Stimulated activated memory B cell treated with anti-CD40 and anti-IgM and Interleukin-4, amounts not matched to agents 10 μg/mL and 1 μg/mL and 100 μg/mL, for 72 hours (primary cell): ENCODE results near the gene BRIX1.

Experiments used
- ATAC-seq: fragments of 150-1000 bp; cut with Tn5 transposase; 2 replicates; pipeline ENCODE4 v1.10.0; 2021
- H3K27ac Mint-ChIP-seq: one replicate; pipeline ENCODE4 v1.8.0; 2022; ENCODE audit warnings: mild to moderate bottlenecking, mixed read lengths
- H3K27me3 Mint-ChIP-seq: one replicate; pipeline ENCODE4 v1.8.0; 2022; ENCODE audit warnings: mixed read lengths
- H3K36me3 Mint-ChIP-seq: one replicate; pipeline ENCODE4 v1.8.0; 2022; ENCODE audit warnings: mixed read lengths
- H3K4me1 Mint-ChIP-seq: one replicate; pipeline ENCODE4 v1.8.0; 2022; ENCODE audit warnings: mixed read lengths
- H3K4me3 Mint-ChIP-seq: one replicate; pipeline ENCODE4 v1.8.0; 2022; ENCODE audit warnings: mild to moderate bottlenecking, moderate library complexity, mixed read lengths
- H3K9me3 Mint-ChIP-seq: one replicate; pipeline ENCODE4 v1.8.0; 2022; ENCODE audit warnings: mixed read lengths

Gene BRIX1, protein sequence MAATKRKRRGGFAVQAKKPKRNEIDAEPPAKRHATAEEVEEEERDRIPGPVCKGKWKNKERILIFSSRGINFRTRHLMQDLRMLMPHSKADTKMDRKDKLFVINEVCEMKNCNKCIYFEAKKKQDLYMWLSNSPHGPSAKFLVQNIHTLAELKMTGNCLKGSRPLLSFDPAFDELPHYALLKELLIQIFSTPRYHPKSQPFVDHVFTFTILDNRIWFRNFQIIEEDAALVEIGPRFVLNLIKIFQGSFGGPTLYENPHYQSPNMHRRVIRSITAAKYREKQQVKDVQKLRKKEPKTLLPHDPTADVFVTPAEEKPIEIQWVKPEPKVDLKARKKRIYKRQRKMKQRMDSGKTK

DNA sequence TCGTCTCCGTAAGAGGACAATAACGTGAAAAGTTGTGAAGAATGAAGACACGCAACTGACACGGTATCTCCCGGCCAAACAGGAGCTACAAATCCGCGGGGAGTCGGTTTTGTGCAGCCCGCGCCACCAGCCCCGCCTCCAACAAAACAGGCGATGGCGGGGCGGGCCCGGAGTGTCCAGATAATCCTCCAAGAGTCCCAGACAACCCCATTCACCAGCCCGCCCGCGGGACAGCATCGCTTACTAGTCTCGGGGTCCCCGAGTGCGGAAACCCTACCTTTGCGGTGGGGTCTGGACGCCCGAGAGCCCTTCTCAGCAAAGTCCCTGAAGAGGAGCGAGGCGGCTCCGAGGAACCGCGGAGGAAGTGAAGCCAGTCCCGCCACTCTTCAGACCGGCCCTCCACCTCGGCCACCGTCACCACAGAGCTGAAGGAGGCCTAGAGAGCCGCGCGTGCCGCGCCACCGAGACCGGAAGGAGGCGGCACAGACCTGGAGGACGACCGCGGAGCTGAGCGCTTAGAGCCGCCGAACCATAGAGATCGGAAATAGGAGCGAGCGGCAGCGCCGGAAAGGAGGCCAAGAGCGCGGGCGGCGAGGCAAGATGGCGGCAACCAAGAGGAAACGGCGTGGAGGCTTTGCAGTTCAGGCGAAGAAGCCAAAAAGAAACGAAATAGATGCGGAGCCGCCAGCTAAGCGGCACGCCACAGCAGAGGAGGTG lies at the start of gene BRIX1, which contains the start of gene RAD1:
BRIX1 (plus strand) TSS at position 573 of the 717 bp plus-strand sequence; CDS start at position 601, 28 bp downstream.
RAD1 (minus strand) TSS at position 366 of the 717 bp plus-strand sequence. CDS start 612 bp downstream, outside the sequence.
- Mint-ChIP-seq H3K27ac (no peak within 1 kb of the TSS), H3K36me3 (peaks cover 20% of the 10 kb centered on the region)
- peak; percentile 100 for ATAC-seq

DNA sequence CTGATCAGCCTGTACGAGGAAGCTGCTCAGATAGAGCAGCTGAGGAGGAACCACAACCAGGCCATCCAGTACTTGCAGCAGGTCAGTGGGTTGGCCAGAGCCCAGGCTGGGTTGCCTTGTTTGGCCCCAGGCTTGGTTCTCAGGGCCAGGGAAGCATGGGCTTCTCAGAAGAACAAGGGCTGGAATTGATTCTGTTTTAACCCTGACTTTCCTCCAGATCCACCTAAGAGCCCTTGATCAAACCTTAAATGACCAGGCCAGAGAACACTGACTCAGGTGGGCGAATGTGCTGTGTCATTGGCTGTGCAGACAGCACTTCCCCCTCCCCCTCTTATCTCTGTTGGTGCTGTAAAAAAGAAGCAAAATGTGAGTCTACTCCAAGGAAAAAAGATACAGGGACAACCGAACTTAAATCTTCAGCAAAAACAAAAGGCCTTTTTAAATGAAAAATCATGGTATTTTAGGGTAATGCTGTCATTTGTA lies 48.5 kb upstream of the BRIX1 start:
- Mint-ChIP-seq H3K4me3 (no peak overlapping the region), H3K27ac (no peak overlapping the region), H3K27me3 (no peaks in the 10 kb centered on the region), H3K36me3 (no peaks in the 10 kb centered on the region), H3K4me1 (no peaks in the 10 kb centered on the region), H3K9me3 (no peaks in the 10 kb centered on the region)
- no peak for ATAC-seq

More for the DNA sequence above, at the start of gene BRIX1, which contains the start of gene RAD1:
- Mint-ChIP-seq H3K4me1 (peaks cover 28% of the 10 kb centered on the region), H3K27me3 (no peaks in the 10 kb centered on the region), H3K4me3 (peak within 1 kb of the TSS; percentile 62), H3K9me3 (no peaks in the 10 kb centered on the region)

DNA sequence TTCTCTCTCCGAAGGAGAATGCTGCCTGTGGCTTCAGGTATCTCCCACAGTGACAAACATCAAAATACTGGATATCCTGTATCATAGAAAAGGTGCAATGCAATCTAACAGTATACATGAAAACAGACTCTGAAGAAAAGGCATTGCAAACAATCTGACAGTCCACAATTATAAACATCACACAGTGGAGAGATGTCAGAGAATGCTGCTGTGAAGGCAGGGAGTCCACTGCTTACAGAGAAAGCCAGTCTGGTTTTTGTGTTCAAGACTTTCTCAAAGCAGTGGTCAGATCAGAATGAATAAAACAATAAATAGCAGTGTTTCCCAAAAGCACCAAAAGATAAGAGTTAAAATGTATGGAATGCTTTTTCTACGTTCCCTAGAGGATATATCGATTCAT lies 47.9 kb upstream of the BRIX1 start:
- H3K27ac Mint-ChIP-seq = no peak overlapping the region
- no peak overlapping the region for H3K4me3 Mint-ChIP-seq
- ATAC-seq = no peak
- no peaks in the 10 kb centered on the region for H3K36me3 Mint-ChIP-seq
- H3K4me1 Mint-ChIP-seq = no peaks in the 10 kb centered on the region
- no peaks in the 10 kb centered on the region for H3K27me3 Mint-ChIP-seq
- H3K9me3 Mint-ChIP-seq = no peaks in the 10 kb centered on the region

DNA sequence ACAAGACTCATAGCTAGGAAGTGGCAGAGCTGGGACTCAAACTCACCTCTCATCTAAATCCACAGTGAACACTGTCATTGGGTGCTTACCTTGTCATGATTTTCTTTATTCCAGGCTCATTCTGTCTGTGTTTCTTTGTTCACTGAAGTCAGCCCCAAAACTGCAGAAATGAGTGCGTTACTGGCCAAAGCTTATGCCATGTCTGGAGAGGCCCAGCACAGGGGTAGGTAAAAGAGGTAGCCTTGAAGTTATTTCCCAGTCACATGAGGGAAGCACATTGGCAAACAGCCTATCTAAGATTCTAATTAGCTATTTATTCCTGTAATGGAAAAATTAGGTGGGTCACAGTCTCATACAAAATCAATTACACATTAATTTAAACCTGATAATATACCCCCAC lies 46.7 kb upstream of the BRIX1 start:
- H3K9me3 Mint-ChIP-seq = no peaks in the 10 kb centered on the region
- H3K36me3 Mint-ChIP-seq = no peaks in the 10 kb centered on the region

DNA sequence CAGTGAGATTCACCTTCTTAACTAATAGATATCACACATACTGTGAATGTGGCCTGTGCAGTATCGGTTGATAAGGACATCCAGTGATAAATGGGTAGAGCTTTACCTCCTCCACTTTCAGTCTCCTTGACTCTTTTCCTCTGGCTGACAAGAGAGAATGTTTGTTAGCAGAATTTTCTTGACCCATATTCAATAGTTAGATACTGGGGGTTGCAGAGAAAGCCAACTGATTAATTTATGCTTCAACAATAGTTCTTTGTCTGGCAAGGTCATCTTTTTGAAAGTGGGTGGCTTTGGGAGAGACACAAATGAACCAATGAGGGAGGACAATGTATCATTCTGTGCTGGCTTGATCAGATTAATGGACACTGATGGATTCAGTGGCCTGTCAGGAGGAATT lies 46.3 kb upstream of the BRIX1 start:
- H3K27me3 Mint-ChIP-seq = no peaks in the 10 kb centered on the region
- ATAC-seq = no peak
- H3K9me3 Mint-ChIP-seq = no peaks in the 10 kb centered on the region
- no peaks in the 10 kb centered on the region for H3K36me3 Mint-ChIP-seq
- H3K4me3 Mint-ChIP-seq = no peak overlapping the region
- no peaks in the 10 kb centered on the region for H3K4me1 Mint-ChIP-seq
- H3K27ac Mint-ChIP-seq = no peak overlapping the region

More for the DNA sequence above, 46.7 kb upstream of the BRIX1 start:
- H3K4me1 Mint-ChIP-seq = no peaks in the 10 kb centered on the region
- H3K27ac Mint-ChIP-seq = no peak overlapping the region
- ATAC-seq = no peak
- H3K27me3 Mint-ChIP-seq = no peaks in the 10 kb centered on the region
- no peak overlapping the region for H3K4me3 Mint-ChIP-seq

DNA sequence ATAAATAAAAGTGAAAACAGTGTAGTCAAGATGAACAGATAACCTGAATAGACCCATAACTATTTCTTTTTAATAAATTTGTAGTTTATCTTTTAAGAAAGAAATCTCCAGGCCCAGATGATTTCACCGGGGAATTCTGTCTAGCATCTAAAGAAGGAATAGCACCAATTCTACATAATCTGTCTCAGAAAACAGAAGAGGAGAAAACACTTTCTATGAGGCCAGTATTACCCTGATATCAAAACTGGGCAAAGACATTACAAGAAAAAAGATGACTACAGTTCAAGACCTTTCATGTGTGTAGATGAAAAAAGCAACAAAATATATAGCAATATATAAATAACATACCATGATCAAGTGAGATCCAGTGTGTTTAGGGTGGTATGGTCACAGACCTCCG lies 45.1 kb upstream of the BRIX1 start:
- Mint-ChIP-seq H3K36me3 (no peaks in the 10 kb centered on the region), H3K9me3 (peaks cover under 1% of the 10 kb centered on the region), H3K27ac (no peak overlapping the region), H3K27me3 (no peaks in the 10 kb centered on the region), H3K4me1 (no peaks in the 10 kb centered on the region), H3K4me3 (no peak overlapping the region)
- ATAC-seq = no peak

DNA sequence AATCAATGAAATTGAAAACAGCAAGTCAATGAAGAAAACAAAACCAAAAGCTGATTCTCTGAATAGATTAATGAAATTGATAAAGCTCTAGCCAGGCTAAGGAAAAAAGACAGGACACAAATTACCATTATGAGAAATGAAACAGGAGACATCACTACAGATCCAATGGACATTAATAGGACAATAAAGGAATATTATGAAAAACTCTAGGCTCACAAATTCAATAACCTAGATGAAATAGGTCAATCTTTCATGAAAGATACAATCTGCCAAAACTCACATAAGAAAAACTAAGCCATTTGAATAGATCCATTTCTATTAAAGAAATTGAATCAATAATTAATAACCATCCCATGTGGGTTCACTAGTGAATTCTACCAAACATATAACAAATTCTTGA lies 39.2 kb upstream of the BRIX1 start:
- H3K27ac Mint-ChIP-seq = no peak overlapping the region
- H3K4me3 Mint-ChIP-seq = no peak overlapping the region
- H3K36me3 Mint-ChIP-seq = peaks cover 5% of the 10 kb centered on the region
- peaks cover 10% of the 10 kb centered on the region for H3K9me3 Mint-ChIP-seq
- H3K4me1 Mint-ChIP-seq = no peaks in the 10 kb centered on the region
- no peak for ATAC-seq
- no peaks in the 10 kb centered on the region for H3K27me3 Mint-ChIP-seq

DNA sequence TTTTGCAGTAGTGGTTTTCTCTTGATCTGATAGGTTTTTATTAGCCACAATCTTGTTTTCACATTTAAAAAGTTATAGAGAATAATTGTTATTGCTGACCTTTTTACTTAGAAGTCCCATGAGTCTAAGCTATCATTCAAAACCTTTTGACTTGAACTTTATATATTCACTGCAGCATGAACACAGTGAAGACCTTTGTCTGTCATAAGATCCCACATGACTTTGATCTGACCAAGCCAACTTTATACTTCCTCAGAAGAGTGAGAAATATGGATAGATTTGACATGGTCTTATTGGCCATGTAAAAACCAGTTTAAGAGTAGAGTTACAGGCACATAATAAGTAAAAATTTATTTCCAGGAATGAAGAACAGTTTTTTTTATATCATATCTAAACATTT lies 34.3 kb upstream of the BRIX1 start:
- H3K4me3 Mint-ChIP-seq = no peak overlapping the region

DNA sequence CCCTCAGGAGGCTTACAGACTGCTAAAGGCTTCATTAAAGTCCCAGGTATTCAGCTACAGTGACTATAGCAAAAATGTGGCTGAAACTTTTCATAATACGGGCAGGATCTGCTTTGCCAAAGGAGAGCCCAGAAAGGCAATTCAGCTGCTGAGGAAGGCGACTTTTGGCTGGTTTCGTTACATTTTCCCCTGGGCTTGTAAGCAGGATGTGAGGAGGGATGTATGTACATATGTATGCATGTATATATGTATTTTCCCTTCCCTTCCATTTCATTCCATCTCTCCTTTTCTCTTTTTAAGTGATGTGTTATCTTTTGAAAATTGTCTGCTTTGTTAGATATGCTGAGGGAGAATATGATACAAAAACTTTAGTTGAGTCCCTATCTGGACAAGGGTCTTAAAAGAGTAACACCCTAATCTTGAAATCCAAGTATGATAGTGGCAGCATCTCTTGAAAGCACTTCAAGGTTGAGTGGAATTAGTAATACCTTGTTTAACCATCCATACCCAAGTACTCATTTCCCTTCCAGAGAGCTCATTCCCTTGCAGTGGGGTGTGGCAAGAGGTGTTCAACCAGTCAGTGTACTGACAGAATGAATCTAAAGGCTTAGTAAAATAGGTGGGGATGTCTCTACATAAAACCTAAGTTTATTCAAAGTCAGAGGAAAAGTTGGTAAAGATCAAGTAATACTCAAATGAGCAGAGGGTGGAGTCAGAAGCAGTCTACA lies 29.0 kb upstream of the BRIX1 start:
- Mint-ChIP-seq H3K9me3 (no peaks in the 10 kb centered on the region), H3K4me3 (no peak overlapping the region), H3K27me3 (peaks cover 11% of the 10 kb centered on the region), H3K4me1 (no peaks in the 10 kb centered on the region), H3K36me3 (no peaks in the 10 kb centered on the region), H3K27ac (no peak overlapping the region)
- ATAC-seq = no peak

More for the DNA sequence above, 34.3 kb upstream of the BRIX1 start:
- Mint-ChIP-seq H3K9me3 (peaks cover 3% of the 10 kb centered on the region), H3K27me3 (no peaks in the 10 kb centered on the region), H3K27ac (no peak overlapping the region), H3K4me1 (no peaks in the 10 kb centered on the region), H3K36me3 (no peaks in the 10 kb centered on the region)
- ATAC-seq = no peak

DNA sequence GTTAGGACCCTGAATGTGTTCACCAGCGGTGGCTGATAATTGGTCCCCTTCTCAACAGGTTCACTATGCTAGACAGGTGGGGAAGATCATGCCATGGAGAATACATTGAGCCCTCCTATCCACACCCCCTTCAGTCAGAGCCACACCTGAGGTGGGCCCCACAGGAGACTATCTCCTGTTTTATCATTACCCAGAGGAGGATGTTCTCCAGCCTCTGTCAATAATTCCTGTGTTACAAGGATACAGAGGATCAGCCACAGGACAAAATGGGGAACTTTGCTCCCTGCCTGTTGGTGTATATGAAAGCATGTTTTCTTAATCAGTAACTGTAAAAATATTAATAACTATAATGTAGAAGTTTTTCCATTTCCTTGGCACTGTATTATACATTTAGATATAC lies 26.1 kb upstream of the BRIX1 start:
- no peaks in the 10 kb centered on the region for H3K36me3 Mint-ChIP-seq
- H3K9me3 Mint-ChIP-seq = no peaks in the 10 kb centered on the region
- no peak overlapping the region for H3K4me3 Mint-ChIP-seq
- peaks cover 11% of the 10 kb centered on the region for H3K27me3 Mint-ChIP-seq
- no peak for ATAC-seq
- H3K4me1 Mint-ChIP-seq = no peaks in the 10 kb centered on the region
- H3K27ac Mint-ChIP-seq = no peak overlapping the region

DNA sequence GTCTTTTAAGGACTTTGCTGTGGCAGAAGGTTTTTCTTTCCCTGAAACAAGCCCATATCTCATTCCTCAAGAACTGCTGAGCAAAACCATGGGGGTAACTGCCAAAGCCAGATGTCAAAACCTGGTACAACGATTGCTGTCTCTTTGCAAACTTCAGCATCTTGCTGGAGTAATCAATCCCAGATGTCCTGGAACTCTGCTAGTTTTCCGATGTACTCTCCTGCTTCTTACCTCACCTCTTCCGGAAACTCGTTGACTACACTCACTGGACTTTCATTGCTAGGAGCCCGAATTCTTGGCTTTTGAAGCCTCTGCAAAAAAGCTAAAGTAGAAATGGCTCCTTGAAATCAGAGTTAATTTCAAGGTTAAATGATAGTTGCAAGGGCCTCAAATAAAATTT lies 23.5 kb upstream of the BRIX1 start:
- no peak for ATAC-seq
- Mint-ChIP-seq H3K4me3 (no peak overlapping the region), H3K27ac (no peak overlapping the region), H3K9me3 (no peaks in the 10 kb centered on the region), H3K36me3 (peaks cover 5% of the 10 kb centered on the region), H3K4me1 (no peaks in the 10 kb centered on the region), H3K27me3 (peaks cover 6% of the 10 kb centered on the region)

DNA sequence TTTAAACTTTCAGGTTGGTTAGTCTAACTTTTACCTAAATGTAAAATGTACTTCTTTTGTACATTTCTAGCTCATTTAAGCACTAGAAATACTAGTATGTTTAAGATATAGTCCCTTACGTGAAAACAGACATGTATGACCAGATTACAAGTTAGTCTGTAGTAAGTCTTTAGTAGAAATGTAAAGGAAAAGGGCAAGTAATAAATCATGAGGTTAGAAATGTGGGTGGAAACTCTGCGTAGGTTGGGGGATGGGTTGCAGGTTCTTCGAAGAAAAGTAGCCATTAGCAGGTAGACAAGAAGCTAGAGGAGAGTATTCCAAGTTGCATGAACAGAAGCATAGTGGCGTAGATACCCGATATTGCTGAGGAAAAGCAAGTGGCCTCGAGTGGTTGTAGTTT lies 23.1 kb upstream of the BRIX1 start:
- Mint-ChIP-seq H3K27me3 (peaks cover 1% of the 10 kb centered on the region), H3K27ac (no peak overlapping the region), H3K4me1 (no peaks in the 10 kb centered on the region), H3K9me3 (no peaks in the 10 kb centered on the region), H3K36me3 (peaks cover 5% of the 10 kb centered on the region), H3K4me3 (no peak overlapping the region)
- ATAC-seq = no peak

DNA sequence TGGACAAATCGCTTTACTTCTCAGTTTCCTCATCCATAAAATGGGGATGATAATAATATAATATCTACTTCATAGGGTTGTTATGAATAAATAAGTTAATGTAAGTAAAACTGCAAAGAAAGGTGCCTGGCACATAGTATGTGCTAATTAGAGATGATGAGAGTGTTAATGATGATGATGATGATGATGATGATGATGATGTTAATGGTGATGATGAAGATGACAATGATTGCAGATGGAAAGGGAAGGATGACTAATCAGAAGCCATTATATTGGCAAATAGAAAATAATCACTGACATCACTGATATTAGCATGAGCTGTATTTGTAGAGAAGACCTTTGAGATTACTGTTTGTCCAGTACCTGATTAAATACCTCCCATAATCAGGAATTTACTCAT lies 20.8 kb upstream of the BRIX1 start:
- Mint-ChIP-seq H3K27me3 (no peaks in the 10 kb centered on the region), H3K4me3 (no peak overlapping the region), H3K4me1 (no peaks in the 10 kb centered on the region), H3K27ac (no peak overlapping the region), H3K36me3 (peaks cover 5% of the 10 kb centered on the region), H3K9me3 (no peaks in the 10 kb centered on the region)
- ATAC-seq = no peak

DNA sequence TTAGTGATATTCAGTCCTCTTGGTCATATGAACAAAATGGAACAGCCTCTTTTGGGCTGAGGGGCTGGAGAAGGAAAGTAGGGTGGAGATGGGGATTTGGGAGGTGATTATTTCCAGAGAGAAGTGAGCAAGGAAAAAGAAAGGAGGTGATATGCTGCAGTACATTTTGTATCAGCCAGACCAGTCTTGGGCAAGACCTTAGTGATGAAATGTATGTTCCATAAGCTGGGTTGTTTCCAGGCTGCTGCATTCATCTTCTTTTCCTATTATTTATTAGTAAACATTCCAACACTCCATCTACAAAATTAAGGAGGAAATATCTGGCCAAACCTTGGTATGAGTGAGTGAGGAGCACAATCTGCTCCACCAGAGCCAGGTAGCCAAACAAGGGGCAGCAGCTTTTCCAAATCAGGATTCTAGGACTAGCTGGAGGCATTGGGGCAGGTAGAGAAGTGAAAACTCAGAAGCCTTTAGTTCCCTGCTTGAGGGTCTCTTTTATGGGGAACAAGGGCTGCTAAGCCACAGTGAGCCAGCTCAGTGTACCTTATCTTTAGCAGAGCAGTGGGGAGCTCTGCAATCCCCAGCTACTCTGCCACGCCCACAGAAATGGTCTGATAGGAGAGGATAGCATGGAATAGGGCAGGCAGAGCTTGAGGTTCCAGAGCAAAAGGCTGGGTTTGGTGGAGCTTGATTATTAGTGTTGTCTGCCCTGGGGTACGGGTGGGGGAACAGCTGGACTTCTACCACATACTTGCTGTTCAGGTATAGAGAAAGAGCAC lies 19.7 kb upstream of the BRIX1 start:
- ATAC-seq = no peak
- Mint-ChIP-seq H3K27ac (no peak overlapping the region), H3K36me3 (peaks cover 5% of the 10 kb centered on the region), H3K4me3 (no peak overlapping the region), H3K4me1 (no peaks in the 10 kb centered on the region), H3K27me3 (no peaks in the 10 kb centered on the region), H3K9me3 (no peaks in the 10 kb centered on the region)

DNA sequence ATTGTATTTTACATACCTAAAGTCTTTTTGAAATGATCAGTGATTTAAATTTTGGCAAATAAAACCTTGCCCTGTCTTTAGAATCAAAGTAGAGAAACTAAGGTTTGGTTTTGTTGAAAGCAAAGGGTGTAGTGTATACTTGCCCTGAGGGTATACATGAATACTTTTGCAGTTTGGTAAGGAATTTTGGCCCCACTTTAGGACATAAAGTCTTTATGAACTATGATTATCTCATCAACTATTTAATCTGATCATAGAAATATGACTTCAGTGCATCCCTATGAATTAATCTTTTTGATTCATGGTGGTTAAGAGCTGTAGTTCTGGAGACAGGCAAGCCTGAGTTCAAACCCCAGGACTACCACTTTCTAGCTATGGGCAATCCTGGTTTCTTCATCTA lies 17.9 kb upstream of the BRIX1 start:
- no peaks in the 10 kb centered on the region for H3K9me3 Mint-ChIP-seq
- H3K27me3 Mint-ChIP-seq = no peaks in the 10 kb centered on the region
- no peak overlapping the region for H3K4me3 Mint-ChIP-seq
- peaks cover 5% of the 10 kb centered on the region for H3K36me3 Mint-ChIP-seq
- H3K27ac Mint-ChIP-seq = no peak overlapping the region
- H3K4me1 Mint-ChIP-seq = no peaks in the 10 kb centered on the region
- ATAC-seq = no peak
